ENCODE results near the gene CRYBA2.

The CRYBA2 gene

DNA sequence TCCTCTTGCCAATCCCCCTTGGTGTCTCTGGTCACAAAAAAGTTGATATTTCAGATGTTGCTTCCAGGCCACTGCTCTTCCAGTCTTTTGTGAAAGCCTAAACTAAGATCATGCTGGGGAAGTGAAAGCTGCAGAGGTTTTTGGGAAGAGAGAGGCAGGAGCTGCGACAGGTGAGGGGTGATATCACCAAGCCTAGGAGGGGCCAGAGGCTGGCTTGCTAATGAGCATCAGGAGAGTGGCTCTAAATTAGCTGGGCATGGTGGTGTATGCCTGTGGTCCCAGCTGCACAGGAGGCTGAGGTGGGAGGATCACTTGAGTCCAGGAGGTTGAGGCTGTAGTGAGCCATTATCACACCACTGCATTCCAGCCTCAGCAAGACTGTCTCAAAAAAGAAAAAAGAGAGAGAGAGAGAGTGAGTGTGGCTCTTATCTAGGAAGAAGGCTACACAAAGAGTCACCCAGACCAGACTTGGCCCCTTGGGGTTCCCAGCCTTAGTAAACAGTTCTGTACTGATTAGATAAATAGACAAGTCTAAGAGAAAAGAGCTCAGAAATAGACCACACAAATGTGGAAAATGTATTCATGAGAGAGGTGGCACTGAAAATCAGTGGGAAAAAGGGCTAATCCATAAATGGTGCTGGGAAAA, 48.3 kb downstream of the CRYBA2 start:
- 70% methylated on average over 1 of the region's 1 CpG for WGBS (ENCODE audit: insufficient coverage)
- no peak overlapping the region for H3K27ac ChIP-seq (ENCODE audit: insufficient read depth in 1 of 2, low read depth in 1 of 2, low read length in 2 of 2, poor library complexity in 1 of 2, severe bottlenecking in 2 of 2)
- ChIA-PET CTCF (interaction anchor here (1.0 kb wide), 2 partner anchors 19 to 37 kb away, joined by 3 read pairs; no protein-coding TSS in a partner anchor), POLR2A (interaction anchor here (0.6 kb wide), 1 partner anchor 15 kb away, joined by 6 read pairs; no protein-coding TSS in a partner anchor)
- H3K36me3 ChIP-seq (ENCODE audit: control insufficient read depth in 4 of 4, insufficient read depth in 4 of 4, low read length in 3 of 4) = no peaks in the 10 kb centered on the region
- peaks cover 0 to 2% (median 0%) of the 10 kb centered on the region in 5 experiments for H3K9me3 ChIP-seq (ENCODE audit: control extremely low read depth in 1 of 5, control insufficient read depth in 4 of 5, insufficient read depth in 2 of 5, low read depth in 1 of 5, low read length in 4 of 5)
- no peak for DNase-seq
- H3K4me1 ChIP-seq (ENCODE audit: control extremely low read depth in 1 of 4, control insufficient read depth in 4 of 4, insufficient read depth in 4 of 4, low read length in 3 of 4) = no peaks in the 10 kb centered on the region
- H3K4me3 ChIP-seq (ENCODE audit: control insufficient read depth in 1 of 7, extremely low read depth in 1 of 7, insufficient read depth in 4 of 7, low read depth in 2 of 7, low read length in 6 of 7) = no peak overlapping the region
- H3K27me3 ChIP-seq (replicated peaks in 2 of 5; ENCODE audit: control insufficient read depth in 4 of 5, insufficient read depth in 5 of 5, low read length in 4 of 5) = peaks cover 0 to 27% (median 2%) of the 10 kb centered on the region in 5 experiments
